ENCODE measurements around the gene PIGX.

DNA sequence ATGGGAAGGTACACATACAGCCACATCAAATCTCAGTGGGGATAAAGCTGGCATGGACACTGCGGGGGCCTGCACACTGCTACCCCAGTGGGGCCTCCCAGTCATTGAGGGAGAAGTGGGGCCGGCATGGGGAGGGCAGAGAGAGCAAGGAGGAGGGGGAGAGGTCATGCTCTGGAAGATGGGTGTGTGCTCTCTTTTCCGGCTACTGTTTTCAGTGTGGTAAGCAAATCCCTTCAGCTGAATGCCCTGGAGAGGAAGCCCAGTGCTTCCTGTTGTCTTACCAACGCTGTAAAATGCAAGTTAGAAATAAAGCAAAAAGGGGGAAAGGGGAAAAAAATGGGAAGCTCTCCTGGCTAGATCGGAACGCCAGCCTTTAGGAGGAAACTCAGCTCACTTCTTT, 41.8 kb upstream of the PIGX start:
- no peak for TF ChIP-seq POLR2A (IDR thresholded peaks at IDR 0.05; ENCODE audit: low read depth, low read length)
- TF ChIP-seq, protein P1, sequence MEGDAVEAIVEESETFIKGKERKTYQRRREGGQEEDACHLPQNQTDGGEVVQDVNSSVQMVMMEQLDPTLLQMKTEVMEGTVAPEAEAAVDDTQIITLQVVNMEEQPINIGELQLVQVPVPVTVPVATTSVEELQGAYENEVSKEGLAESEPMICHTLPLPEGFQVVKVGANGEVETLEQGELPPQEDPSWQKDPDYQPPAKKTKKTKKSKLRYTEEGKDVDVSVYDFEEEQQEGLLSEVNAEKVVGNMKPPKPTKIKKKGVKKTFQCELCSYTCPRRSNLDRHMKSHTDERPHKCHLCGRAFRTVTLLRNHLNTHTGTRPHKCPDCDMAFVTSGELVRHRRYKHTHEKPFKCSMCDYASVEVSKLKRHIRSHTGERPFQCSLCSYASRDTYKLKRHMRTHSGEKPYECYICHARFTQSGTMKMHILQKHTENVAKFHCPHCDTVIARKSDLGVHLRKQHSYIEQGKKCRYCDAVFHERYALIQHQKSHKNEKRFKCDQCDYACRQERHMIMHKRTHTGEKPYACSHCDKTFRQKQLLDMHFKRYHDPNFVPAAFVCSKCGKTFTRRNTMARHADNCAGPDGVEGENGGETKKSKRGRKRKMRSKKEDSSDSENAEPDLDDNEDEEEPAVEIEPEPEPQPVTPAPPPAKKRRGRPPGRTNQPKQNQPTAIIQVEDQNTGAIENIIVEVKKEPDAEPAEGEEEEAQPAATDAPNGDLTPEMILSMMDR (conservative IDR thresholded peaks at IDR 0.05; ENCODE audit: low read depth, low read length) = no peak
- no peak for TF ChIP-seq USF2 (IDR thresholded peaks at IDR 0.05; ENCODE audit: low read depth, low read length)
